CD14-positive monocyte (primary cell): ENCODE results near the gene ARRDC1. TPM values are rescaled to one million over a fixed set of nuclear protein-coding genes. Genes with fewer than 3 reads are reported as not detected.

Source experiments
- DNase-seq, 3 donors: peaks; one replicate each; pipeline ENCODE4 v3.0.0-alpha.2; 2011 to 2022
- H2AFZ ChIP-seq: 2 replicates; pipeline ENCODE4 v1.6.0; 2012; ENCODE audit warnings: mild to moderate bottlenecking, low read depth, low read length, inconsistent platforms; ENCODE audit not compliant: insufficient read depth, poor library complexity, severe bottlenecking
- H3K27ac ChIP-seq, 2 donors: 1 replicate in 1 of 2; 2 replicates in 1 of 2; pipeline ENCODE4 v1.5.1; 2012 to 2013; ENCODE audit warnings: low read length in 2 of 2, control low read depth in 1 of 2, inconsistent platforms in 1 of 2, low read depth in 1 of 2, mild to moderate bottlenecking in 1 of 2
- H3K27me3 ChIP-seq, 2 donors: one replicate each; pipeline versions ENCODE4 v1.6.0 to v1.6.1; 2011 to 2013; ENCODE audit warnings: low read length in 2 of 2; ENCODE audit not compliant: control insufficient read depth in 2 of 2, insufficient read depth in 2 of 2
- H3K36me3 ChIP-seq, 2 donors: replicated peaks in 1 of 2; 1 replicate in 1 of 2; 2 replicates in 1 of 2; pipeline versions ENCODE4 v1.5.1 to v1.6.1; 2012 to 2013; ENCODE audit warnings: low read length in 2 of 2, control low read depth in 1 of 2, inconsistent platforms in 1 of 2, mild to moderate bottlenecking in 1 of 2; ENCODE audit not compliant: insufficient read depth in 2 of 2, control insufficient read depth in 1 of 2
- H3K4me1 ChIP-seq, 2 donors: 1 replicate in 1 of 2; 2 replicates in 1 of 2; pipeline versions ENCODE4 v1.5.1 to v1.6.1; 2012 to 2013; ENCODE audit warnings: low read length in 2 of 2, control low read depth in 1 of 2, inconsistent platforms in 1 of 2, mild to moderate bottlenecking in 1 of 2, moderate library complexity in 1 of 2; ENCODE audit not compliant: insufficient read depth in 2 of 2, control insufficient read depth in 1 of 2
- H3K4me2 ChIP-seq: replicated peaks from 2 replicates; pipeline ENCODE3; 2012; ENCODE audit warnings: low read length, moderate library complexity, mild to moderate bottlenecking; ENCODE audit not compliant: poor library complexity, severe bottlenecking; ENCODE audit errors: extremely low read depth
- H3K4me3 ChIP-seq, 3 experiments: fragments of 200-600 bp in 1 of 3; sonication (generic) in 1 of 3; replicated peaks in 1 of 3; 1 replicate in 2 of 3; 2 replicates in 1 of 3; pipeline ENCODE4 v1.5.1; 2011 to 2013; ENCODE audit warnings: low read length in 3 of 3, mild to moderate bottlenecking in 3 of 3, control low read depth in 2 of 3, low read depth in 2 of 3, inconsistent platforms in 1 of 3, moderate library complexity in 1 of 3
- H3K79me2 ChIP-seq: 2 replicates; pipeline ENCODE4 v1.6.0; 2012; ENCODE audit warnings: mild to moderate bottlenecking, control low read depth, inconsistent platforms, low read length, moderate library complexity; ENCODE audit not compliant: insufficient read depth
- H3K9ac ChIP-seq: 2 replicates; pipeline ENCODE4 v1.6.0; 2017; ENCODE audit warnings: low read length, mild to moderate bottlenecking; ENCODE audit not compliant: insufficient read depth, poor library complexity, severe bottlenecking
- H3K9me3 ChIP-seq, 2 donors: replicated peaks in 1 of 2; 1 replicate in 1 of 2; 2 replicates in 1 of 2; pipeline versions ENCODE4 v1.5.1 to v1.6.1; 2012 to 2013; ENCODE audit warnings: low read length in 2 of 2, control low read depth in 1 of 2; ENCODE audit not compliant: control insufficient read depth in 1 of 2, insufficient read depth in 1 of 2
- H4K20me1 ChIP-seq: 2 replicates; pipeline ENCODE4 v1.6.0; 2012; ENCODE audit warnings: mild to moderate bottlenecking, low read length, control low read depth, moderate library complexity; ENCODE audit not compliant: insufficient read depth
- H3K27ac Mint-ChIP-seq, 7 donors: one replicate each; pipeline ENCODE4 v1.8.0; 2020; ENCODE audit warnings: mild to moderate bottlenecking in 7 of 7, mixed read lengths in 7 of 7, moderate library complexity in 6 of 7, inconsistent platforms in 2 of 7
- H3K27me3 Mint-ChIP-seq, 3 donors: one replicate each; pipeline ENCODE4 v1.8.0; 2021 to 2022; ENCODE audit warnings: low read depth in 3 of 3, mild to moderate bottlenecking in 3 of 3, mixed read lengths in 3 of 3, moderate library complexity in 3 of 3, inconsistent platforms in 1 of 3
- H3K36me3 Mint-ChIP-seq, 2 donors: one replicate each; pipeline ENCODE4 v1.8.0; 2020; ENCODE audit warnings: mixed read lengths in 2 of 2, inconsistent platforms in 1 of 2, mild to moderate bottlenecking in 1 of 2
- H3K4me1 Mint-ChIP-seq: one replicate; pipeline ENCODE4 v1.8.0; 2020; ENCODE audit warnings: mild to moderate bottlenecking, mixed read lengths
- H3K4me3 Mint-ChIP-seq, 2 donors: one replicate each; pipeline ENCODE4 v1.8.0; 2020; ENCODE audit warnings: mild to moderate bottlenecking in 2 of 2, mixed read lengths in 2 of 2, moderate library complexity in 1 of 2
- H3K9me3 Mint-ChIP-seq, 7 donors: one replicate each; pipeline ENCODE4 v1.8.0; 2020 to 2022; ENCODE audit warnings: mixed read lengths in 7 of 7, mild to moderate bottlenecking in 6 of 7, moderate library complexity in 6 of 7, inconsistent platforms in 2 of 7
- CTCF ChIP-seq: fragments of 200-600 bp; IDR thresholded peaks from one replicate; pipeline ENCODE4 v1.8.0; 2022; ENCODE audit warnings: antibody characterized with exemption, mild to moderate bottlenecking
- WGBS: methylation state at CpG from one replicate; pipeline ENCODE4 v1.1.5; 2013; ENCODE audit warnings: missing lambda C conversion rate; ENCODE audit not compliant: insufficient coverage; 5-methylcytosine and 5-hydroxymethylcytosine counted together
- intact Hi-C, 2 donors: fragments of 100-400 bp; cut with micrococcal nuclease; formaldehyde crosslinking; loops; one replicate each; pipeline versions ENCODE4 v1.15.0 to v1.15.1; 2023
- polyA plus RNA-seq, 3 donors: library from polyadenylated mRNA; depleted of rRNA in 1 of 3; unstranded in 2 of 3; stranded (reverse) in 1 of 3; fragments of 300-500 nt in 2 of 3; fragments of >200 nt in 1 of 3; fragmentation: Illumina TruSeq in 2 of 3; gene quantifications; 1 replicate in 2 of 3; 2 replicates in 1 of 3; pipeline ENCODE4 v1.2.3, GENCODE V29; 2012 to 2021

The ARRDC1 gene
- polyA plus RNA-seq, 3 donors = 83.2 to 454 (median 87.6) TPM

- Mint-ChIP-seq H3K9me3 (peaks cover 0 to 2% (median 0%) of the 10 kb centered on the region in 7 donors), H3K36me3 (peaks cover 34 to 43% of the 10 kb centered on the region in 2 donors), H3K4me1 (peaks cover 25% of the 10 kb centered on the region), H3K27me3 (peaks cover 0 to 3% (median 0%) of the 10 kb centered on the region in 3 donors), H3K4me3 (no peak overlapping the region), H3K27ac (no peak overlapping the region)
- Histone ChIP-seq H3K4me2 (no peak overlapping the region), H3K4me3 (no peak overlapping the region), H3K27ac (no peak overlapping the region), H2AFZ (no peak overlapping the region), H3K27me3 (no peaks in the 10 kb centered on the region), H3K4me1 (peaks cover 28 to 37% of the 10 kb centered on the region in 2 donors), H4K20me1 (peaks cover 8% of the 10 kb centered on the region), H3K9ac (no peak overlapping the region), H3K79me2 (peaks cover 16% of the 10 kb centered on the region), H3K36me3 (peaks cover 24 to 38% of the 10 kb centered on the region in 2 donors), H3K9me3 (no peaks in the 10 kb centered on the region)
- intact Hi-C loops = loop anchor here in 1 of 2 donors (2.0 kb wide), 1 partner anchor 18 kb away; no protein-coding TSS in a partner anchor
- TF ChIP-seq CTCF = no peak
- WGBS = 97% methylated on average over 8 of the region's 13 CpGs
- no peak for DNase-seq
Observed at GRCh38 chr9:137588311-137588710, 17.2 kb upstream of the ARRDC1 start.

- Mint-ChIP-seq H3K36me3 (peaks cover 30 to 42% of the 10 kb centered on the region in 2 donors), H3K4me3 (peak overlapping the region in 1 of 2 donors; percentile 79), H3K4me1 (peaks cover 28% of the 10 kb centered on the region), H3K9me3 (peaks cover 0 to 2% (median 0%) of the 10 kb centered on the region in 7 donors), H3K27me3 (peaks cover 0 to 3% (median 0%) of the 10 kb centered on the region in 3 donors), H3K27ac (no peak overlapping the region)
- H3K4me2 ChIP-seq = peak overlapping the region; percentile 83
- TF ChIP-seq CTCF = no peak
- intact Hi-C loops = loop anchor here in 1 of 2 donors (2.0 kb wide), 1 partner anchor 18 kb away; no protein-coding TSS in a partner anchor
- peaks cover 8% of the 10 kb centered on the region for H4K20me1 ChIP-seq
- H3K9me3 ChIP-seq = no peaks in the 10 kb centered on the region
- H3K9ac ChIP-seq = no peak overlapping the region
- no peak overlapping the region for H3K27ac ChIP-seq
- H3K79me2 ChIP-seq = peaks cover 16% of the 10 kb centered on the region
- H3K4me1 ChIP-seq = peaks cover 28 to 37% of the 10 kb centered on the region in 2 donors
- H3K4me3 ChIP-seq = no peak overlapping the region
- no peak overlapping the region for H2AFZ ChIP-seq
- no peak for DNase-seq
- H3K36me3 ChIP-seq = peaks cover 24 to 32% of the 10 kb centered on the region in 2 donors
- no peaks in the 10 kb centered on the region for H3K27me3 ChIP-seq
- WGBS = 100% methylated on average over 3 of the region's 6 CpGs
Observed at GRCh38 chr9:137588891-137589290, 16.6 kb upstream of the ARRDC1 start.
